Large intestine (tissue), 12 donors: ENCODE results near the gene MAGEL2. TPM values are rescaled to one million over a fixed set of nuclear protein-coding genes. Genes with fewer than 3 reads are reported as not detected.

Source experiments
- DNase-seq, 2 donors: peaks; one replicate each; pipeline versions ENCODE4 v3.0.0 to v3.0.0-alpha.2; 2013
- H3K27ac ChIP-seq: one replicate; pipeline ENCODE4 v1.5.1; 2013; ENCODE audit warnings: low read length
- H3K27me3 ChIP-seq: 2 replicates; pipeline ENCODE4 v1.6.1; 2013; ENCODE audit warnings: low read length; ENCODE audit not compliant: control insufficient read depth, insufficient read depth
- H3K36me3 ChIP-seq: 2 replicates; pipeline ENCODE4 v1.6.1; 2013; ENCODE audit warnings: low read length; ENCODE audit not compliant: control insufficient read depth, insufficient read depth
- H3K4me1 ChIP-seq: one replicate; pipeline ENCODE4 v1.6.1; 2013; ENCODE audit warnings: low read length; ENCODE audit not compliant: control insufficient read depth, insufficient read depth
- H3K4me3 ChIP-seq: one replicate; pipeline ENCODE4 v1.5.1; 2013; ENCODE audit warnings: low read length
- H3K9me3 ChIP-seq: one replicate; pipeline ENCODE4 v1.6.1; 2013; ENCODE audit warnings: mild to moderate bottlenecking, low read depth, low read length, moderate library complexity; ENCODE audit not compliant: control insufficient read depth
- WGBS: methylation state at CpG from one replicate; pipeline ENCODE4 v1.1.5; 2013; ENCODE audit warnings: low lambda C conversion rate; ENCODE audit not compliant: insufficient coverage; 5-methylcytosine and 5-hydroxymethylcytosine counted together
- long read RNA-seq, 11 donors: transcript quantifications; one replicate each; lab custom pipeline, GENCODE V29; 2026
- polyA plus RNA-seq: library from polyadenylated mRNA; unstranded; fragments of 120-200 nt; gene quantifications from one replicate; pipeline ENCODE4 v1.2.1, GENCODE V29; 2013

MAGEL2 gene
- 2.0 TPM for polyA plus RNA-seq
- long read RNA-seq, donor 1, full-length matches to known transcripts: 2 of 2 reads
- long read RNA-seq, donor 1, partial matches to known transcripts: 0 of 2 reads
- long read RNA-seq, donor 1, other reads (novel, unspliced or antisense): 0 of 2 reads
- long read RNA-seq, donor 2, full-length matches to known transcripts: 4 of 4 reads
- long read RNA-seq, donor 2, partial matches to known transcripts: 0 of 4 reads
- long read RNA-seq, donor 2, other reads (novel, unspliced or antisense): 0 of 4 reads
- long read RNA-seq, donor 3: 0 reads
- long read RNA-seq, donor 4: 0 reads
- long read RNA-seq, donor 5, full-length matches to known transcripts: 3 of 3 reads
- long read RNA-seq, donor 5, partial matches to known transcripts: 0 of 3 reads
- long read RNA-seq, donor 5, other reads (novel, unspliced or antisense): 0 of 3 reads
- long read RNA-seq, donor 6, full-length matches to known transcripts: 1 of 1 reads
- long read RNA-seq, donor 6, partial matches to known transcripts: 0 of 1 reads
- long read RNA-seq, donor 6, other reads (novel, unspliced or antisense): 0 of 1 reads
- long read RNA-seq, donor 7, full-length matches to known transcripts: 2 of 2 reads
- long read RNA-seq, donor 7, partial matches to known transcripts: 0 of 2 reads
- long read RNA-seq, donor 7, other reads (novel, unspliced or antisense): 0 of 2 reads
- long read RNA-seq, donor 8, full-length matches to known transcripts: 3 of 3 reads
- long read RNA-seq, donor 8, partial matches to known transcripts: 0 of 3 reads
- long read RNA-seq, donor 8, other reads (novel, unspliced or antisense): 0 of 3 reads
- long read RNA-seq, donor 9: 0 reads
- long read RNA-seq, donor 10, full-length matches to known transcripts: 1 of 1 reads
- long read RNA-seq, donor 10, partial matches to known transcripts: 0 of 1 reads
- long read RNA-seq, donor 10, other reads (novel, unspliced or antisense): 0 of 1 reads
- long read RNA-seq, donor 11, full-length matches to known transcripts: 2 of 2 reads
- long read RNA-seq, donor 11, partial matches to known transcripts: 0 of 2 reads
- long read RNA-seq, donor 11, other reads (novel, unspliced or antisense): 0 of 2 reads

- Histone ChIP-seq H3K27me3 (no peaks in the 10 kb centered on the region), H3K4me3 (peak within 1 kb of the TSS; percentile 46), H3K9me3 (peaks cover 30% of the 10 kb centered on the region), H3K36me3 (no peaks in the 10 kb centered on the region), H3K27ac (no peak within 1 kb of the TSS), H3K4me1 (peaks cover 8% of the 10 kb centered on the region)
- WGBS: 83% methylated on average over 1 of the region's 37 CpGs
- peak; percentile 16 to 46 for DNase-seq
Observed at GRCh38 chr15:23647421-23648370, at the start of gene MAGEL2. Gene MAGEL2 (minus strand): TSS chr15:23647867. CDS start chr15:23647742, 125 bp downstream.

DNA sequence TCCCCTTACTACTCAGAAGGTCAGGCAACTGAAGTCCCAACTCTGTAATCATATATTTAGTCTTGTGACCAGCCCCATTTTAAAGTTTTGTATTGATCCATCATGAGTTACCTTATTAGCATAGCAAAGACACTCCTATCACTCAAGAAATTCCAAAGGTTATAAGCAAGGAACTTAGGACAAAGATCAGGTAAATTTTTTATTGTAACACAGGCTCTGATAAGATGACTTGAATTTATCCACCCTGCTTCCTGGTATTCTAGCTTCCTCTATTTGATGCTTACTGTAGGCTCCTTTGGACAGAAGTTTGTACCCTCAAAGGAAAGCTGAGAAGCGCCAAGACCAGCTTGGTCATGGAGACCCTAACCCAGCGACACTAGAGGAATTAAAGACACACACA lies 47.6 kb upstream of the MAGEL2 start:
- WGBS: no CpG with 5 or more reads among the region's 2 CpGs
- H3K36me3 ChIP-seq: no peaks in the 10 kb centered on the region
- H3K4me1 ChIP-seq: peaks cover 7% of the 10 kb centered on the region
- H3K27ac ChIP-seq: no peak overlapping the region
- H3K27me3 ChIP-seq: no peaks in the 10 kb centered on the region
- peaks cover 11% of the 10 kb centered on the region for H3K9me3 ChIP-seq
- no peak overlapping the region for H3K4me3 ChIP-seq
- peak in 1 of 2 donors; percentile 35 for DNase-seq

GRCh38 chr15:23694592-23694991 lies 46.9 kb upstream of the MAGEL2 start:
- no CpG with 5 or more reads among the region's 1 CpG for WGBS
- no peak for DNase-seq
- peaks cover 11% of the 10 kb centered on the region for H3K9me3 ChIP-seq
- H3K27me3 ChIP-seq: no peaks in the 10 kb centered on the region
- H3K36me3 ChIP-seq: no peaks in the 10 kb centered on the region
- H3K27ac ChIP-seq: no peak overlapping the region
- no peak overlapping the region for H3K4me3 ChIP-seq
- peaks cover 13% of the 10 kb centered on the region for H3K4me1 ChIP-seq

- Histone ChIP-seq H3K27me3 (no peaks in the 10 kb centered on the region), H3K27ac (peak overlapping the region; percentile 78), H3K4me1 (peaks cover 17% of the 10 kb centered on the region), H3K4me3 (no peak overlapping the region), H3K36me3 (no peaks in the 10 kb centered on the region), H3K9me3 (peaks cover 17% of the 10 kb centered on the region)
- WGBS: no CpG with 5 or more reads among the region's 5 CpGs
- DNase-seq: peak; percentile 90 to 93
Observed at GRCh38 chr15:23690450-23690852, 42.8 kb upstream of the MAGEL2 start.

DNA sequence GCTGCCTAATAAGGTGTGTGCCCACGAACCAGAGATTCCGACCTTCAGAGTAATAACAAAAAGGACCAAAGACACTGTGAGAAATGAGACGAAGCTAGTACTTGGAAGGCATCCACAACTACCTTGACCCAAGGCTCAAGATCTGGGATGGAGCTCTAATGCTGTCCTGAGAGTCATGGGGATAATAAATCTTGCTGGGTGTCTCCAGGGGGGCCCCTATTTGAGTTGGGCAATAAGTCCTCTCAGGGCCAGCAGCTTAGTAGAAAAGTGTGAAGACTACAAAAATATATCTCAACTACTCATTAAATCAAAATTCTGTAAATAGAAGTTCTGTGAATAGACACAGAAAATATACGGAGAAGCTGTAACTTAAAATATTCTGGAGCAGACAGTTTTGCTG lies 42.3 kb upstream of the MAGEL2 start:
- WGBS: no CpG with 5 or more reads among the region's 4 CpGs
- DNase-seq: no peak
- Histone ChIP-seq H3K36me3 (no peaks in the 10 kb centered on the region), H3K27ac (peak overlapping the region; percentile 61), H3K4me1 (peaks cover 17% of the 10 kb centered on the region), H3K27me3 (no peaks in the 10 kb centered on the region), H3K9me3 (peaks cover 15% of the 10 kb centered on the region), H3K4me3 (no peak overlapping the region)

DNA sequence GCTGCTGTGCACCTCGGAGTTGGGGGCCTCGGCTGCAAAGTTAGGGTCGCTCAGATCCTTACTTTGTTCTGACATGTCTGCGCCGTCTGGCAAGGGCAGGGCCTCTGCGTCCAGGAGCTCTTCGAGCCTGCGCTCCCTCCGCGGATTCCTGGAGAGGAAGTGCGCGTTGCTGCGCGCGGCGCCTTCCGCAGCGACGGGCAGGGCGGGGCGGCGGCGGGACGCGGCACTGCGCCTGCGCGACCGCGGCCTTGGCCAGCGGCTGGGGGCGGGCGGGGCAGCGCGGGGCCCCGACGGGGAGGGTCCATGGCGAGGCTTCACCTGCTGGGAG lies 39.4 kb upstream of the MAGEL2 start, which contains the start of gene NDN:
Gene NDN, minus strand, starts transcription at position 163 of the 328 bp plus-strand sequence. Its CDS starts 88 bp downstream, at position 75.
- Histone ChIP-seq H3K27me3 (no peaks in the 10 kb centered on the region), H3K36me3 (no peaks in the 10 kb centered on the region), H3K27ac (peak within 1 kb of the TSS; percentile 62), H3K4me1 (peaks cover 17% of the 10 kb centered on the region), H3K9me3 (peaks cover 6% of the 10 kb centered on the region), H3K4me3 (peak within 1 kb of the TSS; percentile 64)
- WGBS: 0% methylated on average over 1 of the region's 38 CpGs
- DNase-seq: peak; percentile 61 to 79

DNA sequence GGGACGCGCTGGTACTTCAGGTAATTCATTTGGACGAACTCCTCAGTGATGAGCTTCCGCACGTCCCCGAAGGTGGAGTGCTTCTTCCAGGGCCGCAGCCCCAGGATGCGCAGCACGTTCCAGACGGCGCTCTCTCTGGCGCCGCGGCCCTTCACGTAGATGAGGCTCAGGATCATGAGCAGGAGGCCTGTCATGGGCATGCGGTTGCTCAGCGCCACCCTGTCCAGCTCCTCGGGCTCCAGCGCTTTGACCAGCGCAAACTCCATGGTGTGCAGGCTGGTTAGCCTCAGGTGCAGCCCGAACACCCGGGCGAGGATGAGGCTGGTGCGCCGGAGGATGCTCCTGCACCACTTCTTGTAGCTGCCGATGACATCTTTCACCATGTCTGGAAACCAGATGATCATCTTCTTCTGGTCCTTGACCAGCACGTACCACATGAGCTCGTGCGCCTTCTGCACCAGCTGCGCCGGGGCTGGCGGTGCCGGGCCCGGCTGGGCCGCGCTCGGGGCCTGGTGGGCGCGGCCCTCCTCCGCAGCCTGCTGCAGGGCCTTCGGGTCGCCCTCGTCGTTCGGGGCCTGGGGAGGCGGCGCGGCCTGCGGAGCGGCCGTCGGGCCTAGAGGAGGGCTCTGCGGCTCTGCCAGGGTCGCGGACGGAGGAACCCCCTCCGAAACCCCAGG lies 38.9 kb upstream of the MAGEL2 start:
- Histone ChIP-seq H3K36me3 (no peaks in the 10 kb centered on the region), H3K27me3 (no peaks in the 10 kb centered on the region), H3K4me1 (peaks cover 17% of the 10 kb centered on the region), H3K9me3 (peaks cover 6% of the 10 kb centered on the region), H3K27ac (peak overlapping the region; percentile 51), H3K4me3 (peak overlapping the region; percentile 64)
- no CpG with 5 or more reads among the region's 57 CpGs for WGBS
- DNase-seq: peak in 1 of 2 donors; percentile 35

DNA sequence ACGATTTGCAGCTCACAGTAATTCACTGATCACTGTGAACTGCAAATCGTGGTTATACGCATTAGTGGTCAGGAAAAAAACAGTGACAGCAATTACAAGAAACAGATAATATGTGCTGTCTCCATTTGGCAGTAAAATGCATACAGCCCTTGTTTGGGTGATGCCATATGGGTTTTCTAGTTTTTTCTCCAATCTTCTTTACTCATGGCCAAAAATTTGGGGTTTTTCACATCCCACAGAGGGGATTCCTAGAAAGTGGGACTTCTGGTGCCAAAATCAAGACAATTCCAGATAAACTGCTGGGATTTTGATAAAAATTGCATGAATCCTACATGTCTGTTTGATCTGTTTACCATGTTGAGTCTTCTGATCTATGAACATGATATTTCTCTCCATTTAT lies 23.8 kb upstream of the MAGEL2 start:
- WGBS: 60% methylated on average over 3 of the region's 3 CpGs
- Histone ChIP-seq H3K4me1 (no peaks in the 10 kb centered on the region), H3K4me3 (no peak overlapping the region), H3K9me3 (peaks cover 3% of the 10 kb centered on the region), H3K27ac (no peak overlapping the region), H3K36me3 (no peaks in the 10 kb centered on the region), H3K27me3 (no peaks in the 10 kb centered on the region)
- no peak for DNase-seq

DNA sequence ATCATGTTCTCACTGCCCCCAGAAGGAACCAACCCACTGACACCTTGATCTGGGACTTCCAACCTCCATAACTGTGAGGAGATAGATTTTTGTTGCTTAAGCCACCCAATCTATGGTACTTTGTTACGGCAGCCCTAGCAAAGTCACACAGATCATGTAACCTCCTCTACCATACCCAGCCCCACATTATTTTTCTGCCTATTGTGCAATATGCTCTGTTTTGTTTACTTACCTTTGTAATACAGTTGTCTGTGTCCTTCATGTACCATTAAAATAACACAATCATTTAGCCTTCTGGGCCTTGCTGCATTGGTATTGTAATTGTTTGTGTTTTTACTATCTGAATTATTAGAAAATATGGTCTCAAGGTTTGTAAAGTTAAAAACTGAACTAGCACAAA lies 23.3 kb upstream of the MAGEL2 start:
- no CpG with 5 or more reads among the region's 1 CpG for WGBS
- no peak for DNase-seq
- Histone ChIP-seq H3K9me3 (peaks cover 3% of the 10 kb centered on the region), H3K36me3 (no peaks in the 10 kb centered on the region), H3K4me1 (no peaks in the 10 kb centered on the region), H3K27ac (no peak overlapping the region), H3K27me3 (no peaks in the 10 kb centered on the region), H3K4me3 (no peak overlapping the region)
